ENCODE results near the gene SMAD3.

The SMAD3 gene

GRCh38 chr15:67108122-67108961 is 42.9 kb downstream of the SMAD3 start:
- H3K27me3 ChIP-seq (ENCODE audit: insufficient read depth, low read length) = no peaks in the 10 kb centered on the region
- 0 out of 2 replicates have a peak, but pooled peaks cover 3% of the 10 kb centered on the region for H3K36me3 ChIP-seq (ENCODE audit: insufficient read depth, low read length)
- no peak overlapping the region for H3K9ac ChIP-seq (ENCODE audit: low read depth, low read length)
- H3K9me3 ChIP-seq (ENCODE audit: insufficient read depth, low read depth, low read length) = peaks cover 14% of the 10 kb centered on the region
- H3K4me1 ChIP-seq (ENCODE audit: insufficient read depth, low read length) = peaks cover 25% of the 10 kb centered on the region
- WGBS = 78% methylated on average over 9 of the region's 9 CpGs
- H3K27ac ChIP-seq (ENCODE audit: low read depth, low read length) = no peak overlapping the region
- no peak overlapping the region for H3K4me3 ChIP-seq (ENCODE audit: low read length)

- WGBS = 86% methylated on average over 17 of the region's 18 CpGs
- H3K36me3 ChIP-seq (ENCODE audit: insufficient read depth, low read length) = 0 out of 2 replicates have a peak, but pooled peaks cover 3% of the 10 kb centered on the region
- no peaks in the 10 kb centered on the region for H3K27me3 ChIP-seq (ENCODE audit: insufficient read depth, low read length)
- no peak overlapping the region; the same call in 1 of the 2 replicates for H3K27ac ChIP-seq (ENCODE audit: low read depth, low read length)
- H3K4me1 ChIP-seq (ENCODE audit: insufficient read depth, low read length) = peaks cover 20% of the 10 kb centered on the region; the same call in 1 of the 2 replicates
- peaks cover 14% of the 10 kb centered on the region for H3K9me3 ChIP-seq (ENCODE audit: insufficient read depth, low read depth, low read length)
- H3K9ac ChIP-seq (ENCODE audit: low read depth, low read length) = no peak overlapping the region
- H3K4me3 ChIP-seq (ENCODE audit: low read length) = no peak overlapping the region
These were observed 44.0 kb downstream of the SMAD3 start for GRCh38 chr15:67109141-67110034.

GRCh38 chr15:67110361-67110781 is 45.0 kb downstream of the SMAD3 start:
- 95% methylated on average over 5 of the region's 5 CpGs for WGBS
- Histone ChIP-seq H3K27ac (ENCODE audit: low read depth, low read length) (no peak overlapping the region), H3K4me1 (ENCODE audit: insufficient read depth, low read length) (peaks cover 12% of the 10 kb centered on the region; the same call in 1 of the 2 replicates), H3K27me3 (ENCODE audit: insufficient read depth, low read length) (no peaks in the 10 kb centered on the region), H3K9ac (ENCODE audit: low read depth, low read length) (no peak overlapping the region), H3K4me3 (ENCODE audit: low read length) (no peak overlapping the region), H3K9me3 (ENCODE audit: insufficient read depth, low read depth, low read length) (peaks cover 14% of the 10 kb centered on the region), H3K36me3 (ENCODE audit: insufficient read depth, low read length) (0 out of 2 replicates have a peak, but pooled peaks cover 3% of the 10 kb centered on the region)

- peaks cover 5% of the 10 kb centered on the region; the same call in 1 of the 2 replicates for H3K4me1 ChIP-seq (ENCODE audit: insufficient read depth, low read length)
- no peak overlapping the region for H3K4me3 ChIP-seq (ENCODE audit: low read length)
- no peak overlapping the region for H3K9ac ChIP-seq (ENCODE audit: low read depth, low read length)
- no peak overlapping the region for H3K27ac ChIP-seq (ENCODE audit: low read depth, low read length)
- peaks cover 14% of the 10 kb centered on the region for H3K9me3 ChIP-seq (ENCODE audit: insufficient read depth, low read depth, low read length)
- no peaks in the 10 kb centered on the region for H3K27me3 ChIP-seq (ENCODE audit: insufficient read depth, low read length)
- 92% methylated on average over 2 of the region's 2 CpGs for WGBS
- 0 out of 2 replicates have a peak, but pooled peaks cover 3% of the 10 kb centered on the region for H3K36me3 ChIP-seq (ENCODE audit: insufficient read depth, low read length)
These were observed 45.8 kb downstream of the SMAD3 start for GRCh38 chr15:67110958-67111864.

- Histone ChIP-seq H3K4me1 (ENCODE audit: insufficient read depth, low read length) (no peaks in the 10 kb centered on the region; the same call in 1 of the 2 replicates), H3K27me3 (ENCODE audit: insufficient read depth, low read length) (no peaks in the 10 kb centered on the region), H3K4me3 (ENCODE audit: low read length) (no peak overlapping the region), H3K9me3 (ENCODE audit: insufficient read depth, low read depth, low read length) (peaks cover 14% of the 10 kb centered on the region), H3K9ac (ENCODE audit: low read depth, low read length) (no peak overlapping the region), H3K27ac (ENCODE audit: low read depth, low read length) (no peak overlapping the region), H3K36me3 (ENCODE audit: insufficient read depth, low read length) (0 out of 2 replicates have a peak, but pooled peaks cover 3% of the 10 kb centered on the region)
- WGBS = 94% methylated on average over 8 of the region's 8 CpGs
These were observed 48.6 kb downstream of the SMAD3 start for GRCh38 chr15:67114046-67114445.

GRCh38 chr15:67114846-67115585 is 49.6 kb downstream of the SMAD3 start:
- Histone ChIP-seq H3K36me3 (ENCODE audit: insufficient read depth, low read length) (0 out of 2 replicates have a peak, but pooled peaks cover 3% of the 10 kb centered on the region), H3K4me3 (ENCODE audit: low read length) (no peak overlapping the region), H3K27ac (ENCODE audit: low read depth, low read length) (no peak overlapping the region), H3K4me1 (ENCODE audit: insufficient read depth, low read length) (no peaks in the 10 kb centered on the region), H3K9me3 (ENCODE audit: insufficient read depth, low read depth, low read length) (peaks cover 14% of the 10 kb centered on the region), H3K27me3 (ENCODE audit: insufficient read depth, low read length) (no peaks in the 10 kb centered on the region), H3K9ac (ENCODE audit: low read depth, low read length) (no peak overlapping the region)
- WGBS = 75% methylated on average over 6 of the region's 6 CpGs

- 88% methylated on average over 1 of the region's 1 CpG for WGBS
- H3K4me1 ChIP-seq (ENCODE audit: insufficient read depth, low read length) = no peaks in the 10 kb centered on the region
These were observed 50.2 kb downstream of the SMAD3 start for GRCh38 chr15:67115586-67115969.

GRCh38 chr15:67116742-67117141 is 51.3 kb downstream of the SMAD3 start:
- Histone ChIP-seq H3K4me3 (ENCODE audit: low read length) (no peak overlapping the region), H3K36me3 (ENCODE audit: insufficient read depth, low read length) (no peaks in the 10 kb centered on the region), H3K4me1 (ENCODE audit: insufficient read depth, low read length) (0 out of 2 replicates have a peak, but pooled peaks cover 7% of the 10 kb centered on the region), H3K27me3 (ENCODE audit: insufficient read depth, low read length) (no peaks in the 10 kb centered on the region), H3K9me3 (ENCODE audit: insufficient read depth, low read depth, low read length) (peaks cover 2% of the 10 kb centered on the region; the same call in 1 of the 2 replicates), H3K27ac (ENCODE audit: low read depth, low read length) (no peak overlapping the region), H3K9ac (ENCODE audit: low read depth, low read length) (no peak overlapping the region)
- 88% methylated on average over 2 of the region's 2 CpGs for WGBS

More at GRCh38 chr15:67115586-67115969, 50.2 kb downstream of the SMAD3 start:
- no peak overlapping the region for H3K27ac ChIP-seq (ENCODE audit: low read depth, low read length)
- no peak overlapping the region for H3K4me3 ChIP-seq (ENCODE audit: low read length)
- H3K9ac ChIP-seq (ENCODE audit: low read depth, low read length) = no peak overlapping the region
- 0 out of 2 replicates have a peak, but pooled peaks cover 3% of the 10 kb centered on the region for H3K36me3 ChIP-seq (ENCODE audit: insufficient read depth, low read length)
- peaks cover 14% of the 10 kb centered on the region for H3K9me3 ChIP-seq (ENCODE audit: insufficient read depth, low read depth, low read length)
- H3K27me3 ChIP-seq (ENCODE audit: insufficient read depth, low read length) = no peaks in the 10 kb centered on the region

- no peak overlapping the region for H3K9ac ChIP-seq (ENCODE audit: low read depth, low read length)
- H3K9me3 ChIP-seq (ENCODE audit: insufficient read depth, low read depth, low read length) = 0 out of 2 replicates have a peak, but pooled peaks cover 2% of the 10 kb centered on the region
- 0 out of 2 replicates have a peak, but pooled peaks cover 8% of the 10 kb centered on the region for H3K4me1 ChIP-seq (ENCODE audit: insufficient read depth, low read length)
These were observed 52.0 kb downstream of the SMAD3 start for GRCh38 chr15:67117370-67117769.

More at GRCh38 chr15:67117370-67117769, 52.0 kb downstream of the SMAD3 start:
- no peaks in the 10 kb centered on the region for H3K27me3 ChIP-seq (ENCODE audit: insufficient read depth, low read length)
- no peak overlapping the region for H3K27ac ChIP-seq (ENCODE audit: low read depth, low read length)
- no peaks in the 10 kb centered on the region for H3K36me3 ChIP-seq (ENCODE audit: insufficient read depth, low read length)
- 79% methylated on average over 3 of the region's 3 CpGs for WGBS
- H3K4me3 ChIP-seq (ENCODE audit: low read length) = no peak overlapping the region

All from HUES64 (cell line).